GM15510 (cell line): ENCODE results near the gene TACC2.

Source experiments
- POLR2A ChIP-seq: IDR thresholded peaks from 3 replicates; pipeline ENCODE4 v1.6.1; 2011; ENCODE audit warnings: borderline replicate concordance; ENCODE audit not compliant: insufficient read length; ENCODE audit errors: extremely low read depth

The TACC2 gene

DNA sequence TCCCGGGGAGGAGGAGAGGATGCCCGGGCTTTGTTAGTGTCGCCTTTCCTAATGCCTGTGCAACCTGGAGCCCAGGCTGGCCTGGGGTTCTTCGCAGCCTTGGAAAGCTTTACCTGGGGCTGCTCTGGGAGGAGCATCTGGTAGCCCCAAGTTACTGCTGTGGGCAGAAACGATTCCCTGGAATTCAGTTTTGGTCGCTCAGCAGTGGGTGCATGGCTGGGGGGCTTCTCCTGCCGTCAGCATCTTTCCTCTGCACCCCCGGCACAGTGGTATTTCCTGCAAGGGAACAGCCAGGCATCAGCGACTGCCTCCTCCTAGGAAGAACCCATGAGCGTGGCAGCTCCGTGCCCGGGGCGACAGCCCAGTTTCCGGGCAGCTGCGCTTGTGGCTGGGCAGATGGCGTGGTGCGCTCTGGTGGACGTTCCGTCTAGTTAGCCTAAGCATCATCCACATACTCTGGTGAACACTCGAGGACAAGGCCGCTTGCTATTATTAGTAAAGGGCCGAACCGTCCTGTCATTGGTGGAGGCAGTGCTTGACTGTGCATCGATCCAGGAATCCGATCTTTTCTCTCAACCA lies 175.1 kb downstream of the TACC2 start:
- no peak for TF ChIP-seq POLR2A

DNA sequence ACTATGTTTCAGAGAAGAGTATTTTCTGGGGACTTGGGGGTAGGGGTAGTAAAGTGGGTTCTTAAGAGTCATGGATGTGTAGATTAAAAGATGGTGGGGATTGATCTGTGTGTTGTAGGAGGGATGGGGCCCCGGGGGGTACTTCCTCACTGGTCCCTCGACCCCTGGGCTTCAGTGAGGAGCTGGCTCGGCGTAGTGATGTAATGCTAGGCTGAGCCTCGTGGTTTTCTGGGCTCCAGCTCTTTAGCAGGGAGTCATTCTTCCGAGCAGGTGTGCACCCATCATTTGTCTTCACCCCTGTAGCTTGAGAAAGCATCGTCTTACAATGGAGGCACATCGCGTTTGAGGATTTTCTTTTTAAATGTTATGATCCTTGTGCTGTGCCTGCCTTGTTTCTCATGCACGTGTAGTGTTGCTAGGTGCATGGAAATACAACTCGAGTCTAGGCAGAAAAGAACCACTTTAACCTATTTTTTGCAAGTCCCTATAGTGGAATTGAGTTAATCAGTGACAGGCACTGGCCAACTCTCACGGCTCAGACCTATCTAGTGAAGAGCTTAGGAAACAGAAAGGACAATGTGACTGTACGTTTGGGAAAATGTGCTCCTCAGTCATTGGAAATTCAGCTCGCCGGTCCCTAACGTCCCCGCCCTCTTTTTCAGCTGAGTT lies 176.0 kb downstream of the TACC2 start:
- TF ChIP-seq POLR2A, result no peak

DNA sequence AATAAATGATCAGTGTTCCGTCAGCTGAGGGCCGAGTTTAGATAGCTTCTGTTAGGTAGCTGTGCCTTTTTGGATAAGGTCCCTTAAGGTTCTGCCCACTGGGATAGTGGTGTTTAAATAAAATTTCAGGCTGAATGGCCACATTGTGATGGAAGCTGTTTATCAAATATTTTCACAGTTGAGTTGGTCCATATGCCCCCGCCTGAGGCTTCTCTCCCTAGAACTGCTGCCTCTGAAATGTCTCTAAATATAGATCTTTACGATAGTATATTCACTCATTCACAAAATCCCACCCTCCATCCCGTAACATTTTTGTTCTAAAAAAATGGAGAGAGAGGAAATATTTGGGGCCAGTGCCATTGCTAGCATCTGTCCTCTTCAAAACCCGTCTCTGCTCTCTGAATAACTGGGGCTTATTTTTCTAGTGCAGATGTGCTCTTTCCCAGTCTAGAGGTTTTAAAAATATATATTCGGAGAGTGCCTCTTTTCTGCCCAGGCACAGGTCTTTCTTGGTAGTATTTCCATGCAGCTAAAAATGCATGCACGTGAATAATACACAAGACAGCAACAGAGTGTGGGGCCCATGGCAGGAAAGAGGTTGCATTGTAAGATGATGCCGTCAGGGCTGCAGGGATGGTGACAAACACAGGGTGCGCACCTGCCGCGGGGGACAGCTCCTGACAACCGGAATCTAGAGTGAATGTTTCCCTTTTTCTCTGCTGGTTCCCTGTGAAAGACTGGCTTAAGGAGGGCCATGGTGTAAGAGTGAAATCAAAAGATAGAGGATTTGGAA lies 176.7 kb downstream of the TACC2 start:
- TF ChIP-seq POLR2A, result no peak

GRCh38 chr10:122168101-122168500 lies 179.1 kb downstream of the TACC2 start:
- TF ChIP-seq POLR2A, result no peak

GRCh38 chr10:122168598-122169394 lies 179.8 kb downstream of the TACC2 start:
- no peak for TF ChIP-seq POLR2A

GRCh38 chr10:122170802-122171201 lies 181.8 kb downstream of the TACC2 start:
- TF ChIP-seq POLR2A, result no peak

DNA sequence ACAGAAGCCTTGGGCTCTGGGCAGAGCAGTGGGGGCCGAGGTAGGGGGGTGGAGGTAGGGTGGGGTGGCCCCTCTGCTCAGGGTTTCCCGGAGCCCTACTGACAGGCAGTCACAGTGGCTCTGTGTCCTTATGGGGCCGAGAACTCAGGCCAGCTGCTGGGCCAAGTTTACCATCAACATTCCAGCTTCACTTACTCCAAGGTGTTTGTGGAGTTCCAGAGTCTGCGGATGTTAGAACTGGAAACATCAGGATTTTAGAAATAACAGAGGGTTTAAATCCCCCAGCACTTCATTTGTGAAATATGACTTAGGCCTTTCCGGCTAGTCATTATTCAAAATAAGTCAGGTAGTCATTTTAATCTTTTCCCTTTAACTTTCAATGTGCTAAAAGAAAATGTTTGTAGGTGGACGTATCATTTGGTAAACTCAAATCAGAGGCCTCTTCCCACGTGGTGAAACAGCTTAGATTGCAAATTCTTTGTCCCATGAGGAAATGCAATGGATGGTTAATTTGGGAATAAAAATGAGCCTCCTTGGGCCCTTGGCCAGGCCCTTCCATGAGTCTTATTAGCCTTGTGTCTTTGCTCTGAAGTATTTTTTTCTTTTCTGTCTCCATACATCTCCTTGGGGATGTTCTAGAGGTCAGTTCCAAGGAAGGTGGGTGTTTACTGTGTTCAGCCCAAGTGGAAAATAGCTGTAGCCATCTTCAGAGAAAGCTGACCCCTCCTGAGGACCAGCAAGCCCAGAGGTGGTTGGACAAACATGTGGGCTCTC lies 182.5 kb downstream of the TACC2 start:
- no peak for TF ChIP-seq POLR2A

- no peak for TF ChIP-seq POLR2A
Measured at GRCh38 chr10:122172361-122173008, 183.5 kb downstream of the TACC2 start.

DNA sequence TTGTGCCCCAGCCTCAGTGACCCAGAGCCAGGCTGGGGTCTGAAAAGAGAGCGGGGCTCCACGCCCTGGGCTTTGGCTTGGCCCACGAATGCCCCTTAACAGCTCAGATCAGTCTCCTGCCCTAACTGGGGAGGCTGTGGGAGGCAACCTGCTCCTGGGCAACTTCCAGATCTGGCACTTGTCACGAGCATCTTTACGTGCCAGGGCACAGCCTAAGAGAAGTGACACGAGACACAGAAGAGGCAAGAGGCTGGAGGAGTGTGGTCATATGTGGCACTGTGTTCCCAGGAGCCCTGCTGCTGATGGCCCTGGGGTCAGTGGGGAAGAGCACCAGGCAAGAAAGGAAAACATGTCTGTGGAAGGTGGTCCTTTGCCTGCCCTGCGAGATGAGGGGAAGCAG lies 184.4 kb downstream of the TACC2 start:
- TF ChIP-seq POLR2A, result no peak

DNA sequence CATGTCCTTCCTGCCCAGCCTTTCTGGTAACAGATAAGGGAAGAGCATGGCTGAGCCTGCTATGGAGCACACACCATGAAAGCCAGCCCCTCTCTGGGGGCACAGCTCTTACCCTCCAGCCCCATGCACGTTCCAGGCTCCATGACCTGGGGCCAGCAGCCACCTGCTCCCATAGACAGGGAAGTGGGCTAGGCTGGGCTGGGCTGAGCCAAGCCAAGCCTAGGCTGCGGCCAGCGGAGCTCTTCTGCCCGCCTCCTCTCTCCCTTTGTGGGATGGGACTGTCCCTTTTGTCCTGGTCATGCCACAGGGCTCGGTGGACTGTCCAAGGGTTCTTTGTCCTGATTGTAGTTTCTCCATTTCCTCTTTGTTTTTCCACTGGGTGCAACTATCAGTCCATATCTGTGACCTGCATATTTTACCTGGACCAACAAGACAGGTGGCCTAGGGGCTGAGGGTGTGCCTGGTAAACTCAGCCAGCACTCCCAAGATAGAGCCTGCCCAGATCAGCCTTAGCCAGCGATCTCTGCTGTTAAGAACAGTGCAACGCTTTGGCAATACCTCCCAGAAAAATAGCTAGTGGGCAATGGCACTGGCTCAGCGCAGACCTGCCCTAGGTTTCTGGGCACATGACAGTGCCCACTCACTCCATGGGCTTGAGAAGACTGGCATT lies 184.9 kb downstream of the TACC2 start:
- TF ChIP-seq POLR2A, result no peak

- no peak for TF ChIP-seq POLR2A
Measured at GRCh38 chr10:122176232-122177213, 187.6 kb downstream of the TACC2 start.

- no peak for TF ChIP-seq POLR2A
Measured at GRCh38 chr10:122178655-122179054, 189.7 kb downstream of the TACC2 start.
